Dermis microvascular lymphatic vessel endothelial cell (primary cell): ENCODE results near the gene PRELID3B. TPM values are rescaled to one million over a fixed set of nuclear protein-coding genes. Genes with fewer than 3 reads are reported as not detected.

Experiments used
- DNase-seq, 2 donors: peaks; one replicate each; pipeline versions ENCODE4 v3.0.0 to v3.0.0-alpha.2; 2010; ENCODE audit warnings: low read depth in 2 of 2
- total RNA-seq: library from RNA; depleted of rRNA; stranded (reverse); fragments of >200 nt; gene quantifications from 2 replicates; pipeline ENCODE4 v1.2.1, GENCODE V29; 2014

PRELID3B gene
- total RNA-seq, result 66.8 and 93.3 TPM in 2 replicates

DNA sequence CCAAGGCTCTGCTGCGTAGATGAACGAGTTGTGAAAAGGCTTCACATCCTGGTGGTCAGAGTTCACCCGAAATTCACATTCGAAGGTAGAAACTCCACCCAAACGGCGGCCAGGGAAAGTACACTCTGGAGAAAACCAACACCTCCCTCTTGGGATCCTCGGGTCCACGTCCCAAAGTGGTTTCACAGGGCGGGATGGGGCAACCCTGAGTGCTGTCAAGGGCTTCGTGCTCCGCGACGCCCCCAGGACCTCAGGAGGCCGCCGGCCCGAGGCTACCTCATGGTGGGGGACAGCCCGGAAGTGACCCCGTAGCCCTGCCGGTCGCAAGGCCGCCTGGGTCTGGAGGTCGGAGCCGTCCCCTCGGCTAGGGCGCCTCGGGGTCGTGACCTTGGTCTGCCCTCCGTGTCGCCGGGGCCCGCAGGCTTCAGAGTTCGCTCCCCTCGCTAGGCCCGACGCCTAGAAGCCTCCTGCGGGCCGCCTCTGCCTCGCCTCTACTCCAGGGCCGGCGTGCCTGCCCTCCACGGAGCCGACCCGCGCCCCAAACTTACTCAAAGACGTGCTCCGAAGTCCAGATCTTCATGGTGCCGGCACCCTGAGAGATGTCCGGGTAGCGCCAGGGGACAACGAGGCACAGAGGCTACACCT lies at the start of gene PRELID3B:
Gene PRELID3B (minus strand): TSS at position 636 of the 645 bp plus-strand sequence. CDS start 56 bp downstream, at position 580.
- DNase-seq, result peak in 1 of 2 donors; percentile 23

DNA sequence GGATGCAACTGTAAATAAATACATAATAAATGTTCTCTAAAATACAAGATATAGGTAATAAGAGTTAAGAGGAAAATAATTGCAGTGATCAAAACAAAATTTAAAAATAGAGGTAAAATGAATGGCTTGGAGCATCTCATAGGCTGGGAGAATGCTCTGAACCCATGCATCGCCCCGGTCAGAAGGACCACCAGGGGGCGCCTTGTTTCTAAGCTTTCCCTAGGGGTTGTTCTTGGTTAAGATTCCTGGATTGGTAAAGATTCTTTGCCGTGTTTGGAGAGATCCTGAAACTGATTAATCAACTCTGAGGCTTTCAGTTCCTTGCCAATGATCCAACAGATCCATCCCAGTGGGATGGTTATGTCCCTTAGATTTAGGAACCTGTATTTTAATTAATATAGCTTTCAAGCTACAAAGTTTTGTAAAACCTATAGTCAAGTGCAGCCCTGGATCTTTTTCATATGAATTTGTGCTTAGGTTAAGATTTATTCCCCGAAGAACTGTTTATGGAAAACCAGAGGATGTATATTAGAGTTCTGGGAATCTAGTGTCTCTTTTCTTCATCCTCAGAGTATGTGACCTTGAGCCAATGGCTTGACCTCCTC lies 45.3 kb upstream of the PRELID3B start:
- DNase-seq, result peak in 1 of 2 donors; percentile 72

DNA sequence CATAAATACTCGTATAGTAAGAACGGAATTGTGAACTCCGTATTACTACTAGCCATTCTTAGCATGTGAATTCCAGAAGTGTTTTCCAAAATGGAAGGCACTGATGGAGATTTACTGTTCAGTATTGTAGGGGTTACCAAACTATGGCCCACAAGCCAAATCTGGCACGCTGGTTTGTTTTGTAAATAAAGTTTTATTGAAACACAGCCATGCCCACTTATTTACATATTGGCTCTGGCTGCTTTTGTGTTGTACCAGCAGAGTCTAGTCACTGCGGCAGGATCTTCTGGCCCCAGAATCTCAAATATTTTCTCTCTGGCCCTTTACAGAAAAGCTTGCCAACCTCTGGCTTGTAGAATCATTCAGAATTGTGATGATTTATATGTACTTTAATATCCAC lies 44.3 kb upstream of the PRELID3B start:
- DNase-seq, result no peak

DNA sequence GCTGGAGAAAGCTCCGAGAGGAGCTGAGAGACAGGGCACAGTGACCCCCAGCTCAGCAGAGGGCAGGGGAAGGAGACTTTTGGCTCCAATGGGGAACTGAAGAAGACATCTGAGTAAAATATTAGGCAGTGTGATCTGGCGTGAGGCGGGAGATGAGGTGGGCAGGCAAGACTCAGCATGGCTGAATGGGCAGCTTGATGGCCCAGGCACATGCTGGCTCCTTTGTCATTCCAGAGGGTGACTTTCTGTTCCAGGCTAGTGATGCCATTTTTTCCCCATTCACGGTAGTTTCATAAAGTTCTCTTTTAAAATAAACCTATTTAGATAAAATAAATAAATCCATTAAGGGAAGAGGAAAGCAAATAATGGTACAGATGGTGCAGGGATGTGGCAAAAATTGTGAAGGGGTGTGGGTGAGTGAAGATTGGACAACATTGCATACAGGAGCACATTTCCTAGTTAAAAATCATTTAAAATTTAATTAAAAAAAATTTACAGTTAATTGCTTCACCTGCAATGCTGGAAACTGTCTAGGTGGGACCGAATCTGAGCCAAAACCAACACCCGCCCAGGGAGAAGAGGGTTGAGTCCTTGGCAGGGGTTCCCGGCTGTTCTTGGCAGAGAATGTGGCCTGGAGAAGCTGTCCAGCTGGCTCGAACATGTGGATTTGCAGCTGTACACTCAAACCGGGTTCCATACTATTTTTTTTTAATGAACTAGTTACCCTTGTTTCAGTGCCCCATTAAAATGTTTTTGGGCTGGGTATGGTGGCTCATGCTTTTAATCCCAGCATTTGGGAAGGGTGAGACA lies 41.7 kb upstream of the PRELID3B start:
- no peak for DNase-seq

DNA sequence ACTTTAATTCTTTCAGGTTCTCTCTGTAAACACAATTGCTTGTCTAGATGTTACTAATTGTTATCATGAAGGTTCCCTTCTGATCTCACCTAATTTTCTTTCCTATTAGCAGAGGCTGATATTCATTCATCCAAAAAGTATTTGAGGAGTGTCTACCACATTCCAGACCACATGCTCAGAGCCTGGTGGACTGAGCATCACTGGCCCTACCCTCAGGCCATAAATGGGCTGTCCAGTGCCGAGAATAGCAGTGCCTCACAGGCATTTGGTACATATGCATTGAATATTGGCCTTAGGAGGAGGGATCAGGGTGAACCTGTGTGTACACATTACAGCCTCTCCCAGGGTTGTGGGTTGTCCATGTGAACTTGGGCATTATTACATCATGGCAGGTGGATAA lies 40.4 kb upstream of the PRELID3B start:
- DNase-seq, result no peak

DNA sequence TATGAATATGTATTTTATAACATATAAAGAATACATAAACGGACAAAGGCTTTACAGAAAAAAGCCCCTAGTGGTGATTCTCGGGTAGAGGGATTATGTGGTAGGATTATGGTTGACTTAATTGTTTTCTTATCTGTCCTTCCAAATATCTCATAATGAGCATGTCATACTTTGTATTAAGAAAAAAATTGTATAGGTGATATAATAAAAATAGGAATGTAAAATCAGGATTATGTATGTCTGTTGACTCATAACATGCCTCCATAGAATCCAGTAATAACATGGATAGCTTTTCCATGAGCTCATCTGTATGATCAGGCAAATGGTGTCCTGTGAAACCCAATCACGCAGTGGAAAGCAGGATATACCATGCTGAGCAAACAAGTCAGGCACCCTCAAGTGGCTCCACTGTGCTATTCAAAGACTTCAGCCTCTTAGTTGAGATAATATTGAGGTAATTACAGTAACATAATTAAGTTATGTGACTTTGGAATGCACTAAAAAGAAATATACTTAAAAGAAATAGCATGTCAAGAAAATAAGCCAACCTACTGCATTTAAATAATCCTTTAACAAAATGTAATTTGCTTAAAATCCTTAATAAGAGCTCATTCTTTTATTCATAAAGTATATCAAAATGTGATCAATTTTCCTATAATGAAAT lies 39.6 kb upstream of the PRELID3B start:
- no peak for DNase-seq

DNA sequence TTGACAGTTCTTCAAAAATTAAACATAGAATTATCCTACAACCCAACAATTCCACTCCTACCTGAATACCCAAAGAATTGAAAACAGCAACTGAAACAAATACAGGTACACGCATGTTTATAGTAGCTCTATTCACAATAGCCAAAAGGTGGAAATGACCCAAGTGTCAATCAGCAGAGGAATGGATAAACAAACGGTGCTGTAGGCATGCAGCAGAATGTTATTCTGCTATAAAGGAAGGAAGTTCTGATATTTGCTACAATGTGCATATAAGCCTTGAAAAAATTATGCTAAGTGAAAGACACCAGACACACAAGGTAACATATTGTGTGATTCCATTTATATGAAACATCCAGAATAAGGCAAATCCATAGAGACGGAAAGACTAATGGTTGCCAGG lies 38.5 kb upstream of the PRELID3B start:
- DNase-seq, result peak; percentile 63 to 83

DNA sequence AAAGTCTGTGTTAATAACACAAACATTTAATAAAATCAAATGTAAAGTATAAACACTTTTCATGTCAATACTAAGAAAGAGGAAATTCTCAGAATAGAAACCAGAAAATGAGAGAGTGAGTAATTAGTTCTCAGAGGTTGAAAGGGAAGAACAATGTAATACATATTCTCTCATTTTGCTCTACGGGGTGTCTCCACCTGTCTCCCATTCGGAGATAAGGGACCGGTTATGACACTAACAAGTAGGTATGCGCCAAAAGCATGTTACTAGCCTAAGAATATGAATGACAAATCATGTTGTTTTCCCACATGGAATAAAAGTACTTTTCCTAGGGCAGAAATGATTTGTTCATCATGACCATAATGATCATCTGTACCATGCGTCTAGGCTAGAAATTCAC lies 35.6 kb upstream of the PRELID3B start:
- no peak for DNase-seq

DNA sequence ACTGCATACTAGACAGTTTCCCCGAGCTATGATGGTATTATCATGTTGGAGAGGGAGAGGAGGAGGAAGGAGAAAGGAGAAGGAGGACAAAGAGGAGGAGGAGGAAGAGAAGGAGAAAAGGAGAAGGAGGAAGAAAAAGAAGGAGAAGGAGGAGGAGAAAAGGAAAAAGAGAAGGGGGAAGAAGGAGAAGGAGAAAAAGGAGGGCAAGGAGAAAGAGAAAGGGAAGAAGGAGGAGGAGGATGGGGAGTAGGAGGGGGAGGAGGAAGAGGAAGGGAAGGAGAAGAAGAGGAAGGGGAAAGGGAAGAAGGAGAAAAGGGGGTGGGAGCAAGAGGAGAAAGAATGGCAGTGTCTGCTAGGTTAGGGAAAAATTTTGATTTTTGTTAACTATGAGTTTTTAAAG lies 35.1 kb upstream of the PRELID3B start:
- DNase-seq, result no peak

DNA sequence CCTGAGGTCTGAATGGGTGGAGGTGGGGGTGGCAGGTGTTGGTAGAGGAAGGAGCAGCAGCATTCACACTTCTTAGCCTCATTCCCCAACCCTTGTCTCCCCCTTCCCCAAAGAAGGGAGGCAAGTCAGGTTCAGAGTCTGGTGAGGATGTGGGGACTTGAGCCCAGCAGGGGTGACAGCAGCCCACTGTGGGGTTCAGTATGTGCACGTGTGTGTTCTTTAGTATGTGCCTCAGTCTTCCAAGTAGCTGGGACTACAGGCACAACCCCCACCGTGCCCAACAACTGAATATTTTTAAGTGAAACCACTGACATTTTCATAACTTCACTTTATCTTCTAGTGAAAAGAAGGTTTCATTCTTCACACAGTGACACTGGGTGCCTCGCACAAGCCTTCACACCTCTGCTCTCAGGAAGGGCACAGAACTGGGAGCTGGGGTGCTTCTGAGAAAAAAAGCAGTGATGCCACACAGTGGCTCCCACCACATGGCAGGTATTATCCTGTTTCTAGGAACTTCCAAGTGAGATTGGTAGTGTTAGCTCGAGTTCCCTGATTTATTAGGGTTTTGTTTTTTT lies 33.4 kb upstream of the PRELID3B start:
- DNase-seq, result no peak

DNA sequence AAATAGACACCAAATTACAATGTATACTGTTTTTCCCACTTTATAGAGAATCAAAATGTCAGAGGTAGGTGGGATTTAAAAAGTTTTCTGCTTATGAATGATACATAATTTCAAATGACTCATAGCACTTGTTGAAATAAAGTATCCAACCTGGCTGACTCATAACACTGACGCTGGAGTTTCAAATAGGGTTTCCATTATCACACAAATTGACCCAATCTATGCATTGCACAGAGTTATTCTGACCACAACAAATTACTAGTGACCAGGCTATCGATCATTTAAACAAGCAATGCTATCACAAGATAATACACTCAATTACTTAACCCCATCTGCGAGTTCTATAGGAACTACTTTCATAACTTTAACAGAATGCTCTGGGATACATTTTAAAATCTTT lies 31.9 kb upstream of the PRELID3B start:
- peak in 1 of 2 donors; percentile 7 for DNase-seq

DNA sequence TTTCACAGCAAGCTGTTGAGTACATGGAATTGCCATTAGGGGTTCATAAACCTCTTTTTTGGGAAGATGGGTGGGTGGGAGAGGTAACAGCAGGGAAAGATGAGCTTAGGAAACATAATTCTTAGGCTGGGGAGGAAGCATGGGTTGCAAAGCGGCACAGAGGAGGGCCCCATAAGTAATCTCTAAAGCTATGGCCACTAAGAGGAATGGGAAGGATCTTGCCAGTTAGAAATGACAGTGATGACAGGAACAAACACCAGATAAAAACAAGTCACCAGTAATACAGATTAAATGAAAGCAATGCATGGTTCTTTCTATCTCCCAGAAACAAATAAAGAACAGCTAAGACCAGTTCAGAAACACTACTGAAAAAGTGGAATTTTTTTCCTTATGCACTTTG lies 31.0 kb upstream of the PRELID3B start:
- no peak for DNase-seq

DNA sequence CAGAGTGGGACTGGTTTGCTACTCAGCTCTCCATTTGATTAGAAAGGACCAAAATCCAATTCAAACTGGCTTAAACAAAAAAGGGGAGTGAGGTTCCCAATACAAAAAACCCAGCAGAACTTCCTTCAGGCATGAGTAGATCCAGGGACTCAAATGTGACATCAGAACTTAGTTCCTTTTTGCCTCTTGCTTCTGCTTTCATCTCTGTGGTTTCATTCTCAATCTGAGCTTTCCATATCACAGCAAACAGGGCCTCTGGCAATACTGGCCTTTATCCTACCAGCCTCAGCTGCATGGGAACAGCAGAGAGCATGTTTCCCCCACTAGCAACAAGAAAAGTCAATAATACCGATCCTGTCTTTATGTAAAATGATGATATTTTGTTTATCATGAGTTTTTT lies 28.6 kb upstream of the PRELID3B start:
- no peak for DNase-seq

DNA sequence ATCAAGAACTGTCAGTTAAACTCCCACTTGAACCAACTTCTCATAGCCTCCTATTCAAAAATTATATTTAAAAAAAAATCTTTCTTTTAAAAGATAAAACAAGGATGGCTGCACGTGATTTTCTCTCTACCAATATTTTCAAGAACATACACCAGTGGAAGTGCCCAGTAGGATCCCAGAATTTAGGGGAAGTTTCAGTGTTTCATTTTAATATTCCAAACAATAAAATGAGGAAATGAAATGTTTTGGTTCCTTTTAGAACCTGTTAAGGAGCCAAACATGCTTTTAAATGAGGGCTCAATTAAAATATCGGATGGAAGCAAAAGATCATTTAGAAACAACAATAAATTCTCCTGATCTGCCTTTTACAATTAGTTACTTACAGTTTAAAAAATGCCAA lies 26.4 kb upstream of the PRELID3B start:
- no peak for DNase-seq

DNA sequence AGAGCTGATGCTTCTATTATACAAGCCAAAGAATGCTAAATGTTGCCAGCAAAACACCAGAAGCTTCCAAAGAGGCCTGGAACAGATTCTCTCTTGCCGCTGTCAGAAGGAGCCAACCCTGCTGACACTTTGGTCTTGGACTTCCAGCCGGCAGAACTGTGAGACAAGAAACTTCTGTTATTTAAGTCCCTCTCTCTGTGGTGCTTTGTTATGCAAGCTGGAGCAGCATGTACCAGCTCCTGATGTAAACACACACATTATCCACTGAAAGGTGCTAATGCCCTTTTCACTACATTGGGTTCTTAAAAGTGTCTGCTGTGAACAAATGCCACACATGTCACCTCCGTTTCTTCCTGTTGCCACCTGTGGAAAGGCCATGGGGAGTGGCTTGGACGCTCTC lies 25.9 kb upstream of the PRELID3B start:
- DNase-seq, result no peak

DNA sequence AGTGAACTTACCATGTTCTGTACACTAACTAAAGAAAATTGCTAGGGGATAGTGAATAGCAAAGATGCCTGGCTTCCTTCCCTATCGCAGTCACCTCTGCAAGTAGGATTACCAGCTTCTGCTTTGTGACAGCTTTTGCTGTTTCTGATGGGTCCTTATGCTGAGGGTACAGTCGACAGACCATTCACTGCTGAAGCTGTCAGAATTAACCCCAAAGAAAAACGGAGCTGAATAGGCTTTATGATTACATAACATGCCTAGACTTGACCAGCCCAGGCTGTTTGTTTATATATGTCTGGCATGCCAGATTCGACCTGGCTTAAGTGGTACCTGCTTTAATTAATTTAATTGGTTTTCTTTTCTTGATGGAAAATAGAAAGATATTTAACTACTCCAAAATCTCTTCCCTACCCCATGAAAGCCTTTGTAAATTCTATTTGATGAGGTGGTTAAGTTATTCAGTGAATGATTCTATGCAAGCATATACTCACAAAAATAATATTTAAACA lies 21.7 kb upstream of the PRELID3B start:
- DNase-seq, result no peak

DNA sequence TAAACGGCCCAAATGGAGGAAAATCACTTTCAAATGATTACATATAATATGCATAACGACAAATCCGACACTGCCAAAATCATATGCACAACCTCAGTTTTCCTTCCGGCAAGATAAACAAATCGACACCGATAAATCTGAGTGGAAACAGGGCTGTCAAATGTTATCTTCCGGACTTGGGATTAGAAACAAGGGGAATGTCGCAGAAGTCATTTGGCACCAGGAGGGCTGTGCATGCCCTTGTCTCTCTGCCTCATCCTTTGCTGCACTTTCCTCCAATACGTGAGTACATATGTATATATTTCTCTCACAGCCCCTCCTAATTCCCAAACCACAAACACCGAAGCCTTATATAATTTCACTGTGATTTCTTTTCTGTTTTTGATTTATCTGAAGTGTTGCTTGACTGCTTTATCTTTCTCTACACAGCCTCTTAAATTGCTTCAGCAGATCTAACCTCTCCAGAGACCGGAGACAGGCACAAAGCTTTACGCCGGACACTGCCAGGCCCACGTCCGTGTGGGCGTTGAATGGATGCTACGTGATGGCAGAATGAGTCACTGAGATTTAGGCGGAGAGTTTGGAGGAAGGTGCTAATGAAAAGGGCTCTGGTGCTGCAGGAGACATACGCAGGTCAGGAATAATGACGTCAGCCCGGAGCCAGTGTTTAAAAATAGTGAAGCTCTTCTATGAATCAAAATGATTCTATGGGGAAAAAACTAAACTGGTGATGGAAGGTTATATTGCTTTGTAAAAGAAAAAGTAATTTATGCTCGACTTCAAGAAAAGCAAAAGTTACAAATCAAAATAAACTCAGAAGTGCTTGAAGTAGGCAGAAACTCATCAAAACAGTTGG lies 21.0 kb upstream of the PRELID3B start:
- peak; percentile 78 to 85 for DNase-seq

DNA sequence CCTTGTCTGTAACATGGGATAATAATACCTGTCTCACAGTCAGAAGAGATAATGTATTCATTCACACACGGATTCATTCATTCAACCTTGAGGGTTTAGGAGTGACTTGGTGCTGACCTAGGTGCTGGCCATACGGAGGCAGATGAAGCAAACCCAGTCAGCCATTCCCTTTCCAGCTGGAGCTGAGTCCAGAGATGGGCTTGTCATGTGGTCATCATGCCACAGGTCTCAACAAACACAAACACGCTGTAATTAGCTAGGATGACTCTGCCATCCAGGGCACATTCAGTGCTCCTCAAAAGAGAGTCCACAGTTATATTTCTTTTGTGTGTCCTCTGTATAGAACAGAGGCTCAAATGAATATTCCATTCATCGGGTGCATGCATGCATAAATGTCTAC lies 19.5 kb upstream of the PRELID3B start:
- no peak for DNase-seq

DNA sequence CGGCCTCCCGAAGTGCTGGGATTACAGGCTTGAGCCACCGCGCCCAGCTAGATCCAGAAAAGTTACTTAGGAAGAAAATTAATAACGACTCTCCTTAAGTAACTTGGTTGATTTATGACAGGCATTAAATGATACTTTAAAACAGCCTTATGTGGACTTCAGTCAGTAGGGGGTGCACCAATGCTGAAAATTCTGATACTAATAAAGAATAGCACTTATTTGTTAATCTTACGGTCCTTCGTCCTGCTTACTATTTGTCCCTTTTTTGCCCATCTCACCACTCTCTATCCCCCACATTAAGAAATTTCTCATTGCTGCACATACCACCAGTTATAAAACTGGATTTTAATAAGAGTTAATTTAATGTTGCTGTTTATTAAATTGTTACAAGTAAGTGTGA lies 12.7 kb upstream of the PRELID3B start:
- peak in 1 of 2 donors; percentile 58 for DNase-seq

DNA sequence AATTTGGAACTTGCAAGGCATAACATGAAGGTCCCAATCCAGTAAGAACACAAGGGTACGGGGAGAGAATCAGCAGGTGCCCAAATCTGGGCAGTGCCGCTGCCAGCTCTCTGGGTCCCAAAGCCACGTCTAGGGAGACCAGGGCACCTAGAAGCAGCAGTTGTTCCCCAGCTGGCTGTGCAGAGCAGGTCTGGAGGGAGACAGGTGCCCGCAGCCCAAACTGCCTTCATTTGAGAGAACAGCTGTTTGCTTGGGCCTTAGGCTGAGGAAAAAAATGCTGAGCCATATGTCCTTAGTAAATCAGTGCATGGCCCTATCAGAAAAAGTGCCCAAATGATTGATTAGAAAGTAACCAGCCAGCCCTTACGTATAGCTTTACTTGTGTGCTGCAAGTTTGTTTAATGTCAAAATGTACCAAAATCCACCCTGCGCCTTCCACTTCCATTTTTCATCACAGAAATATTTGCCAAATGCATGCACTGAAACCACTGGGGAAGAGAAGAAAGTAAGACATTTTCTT lies 9.1 kb upstream of the PRELID3B start:
- no peak for DNase-seq
